OCI-LY3 (cell line): ENCODE results near the gene RNFT2.

Experiments used
- CTCF ChIP-seq: fragments of 200-600, 300-600 bp; sonication (generic); IDR thresholded peaks from 2 replicates; pipeline ENCODE4 v1.5.1; 2014; ENCODE audit warnings: antibody characterized with exemption, low read length, low read depth
- EZH2phosphoT487 ChIP-seq: fragments of 200-600 bp; shearing (Covaris generic); IDR thresholded peaks from 2 replicates; pipeline ENCODE4 v1.6.1; 2018; ENCODE audit warnings: antibody characterized with exemption, mixed run types, low read depth

- TF ChIP-seq CTCF (no peak), EZH2phosphoT487 (no peak)
Observed at GRCh38 chr12:116766746-116767145, 28.6 kb downstream of the RNFT2 start.
